ENCODE data around the gene SLC2A4. TPM values are rescaled to one million over a fixed set of nuclear protein-coding genes. Genes with fewer than 3 reads are reported as not detected.
A peak's percentile ranks its signal among the peaks of the same experiment; 100 is the strongest.
"Not testable (repeated sequence)": the region's sequence is repeated elsewhere in the genome, so short reads cannot be mapped to it uniquely, and the experiment has no call there.

The SLC2A4 gene
- total RNA-seq, 1 donor from 2014 or later: 146 TPM

DNA sequence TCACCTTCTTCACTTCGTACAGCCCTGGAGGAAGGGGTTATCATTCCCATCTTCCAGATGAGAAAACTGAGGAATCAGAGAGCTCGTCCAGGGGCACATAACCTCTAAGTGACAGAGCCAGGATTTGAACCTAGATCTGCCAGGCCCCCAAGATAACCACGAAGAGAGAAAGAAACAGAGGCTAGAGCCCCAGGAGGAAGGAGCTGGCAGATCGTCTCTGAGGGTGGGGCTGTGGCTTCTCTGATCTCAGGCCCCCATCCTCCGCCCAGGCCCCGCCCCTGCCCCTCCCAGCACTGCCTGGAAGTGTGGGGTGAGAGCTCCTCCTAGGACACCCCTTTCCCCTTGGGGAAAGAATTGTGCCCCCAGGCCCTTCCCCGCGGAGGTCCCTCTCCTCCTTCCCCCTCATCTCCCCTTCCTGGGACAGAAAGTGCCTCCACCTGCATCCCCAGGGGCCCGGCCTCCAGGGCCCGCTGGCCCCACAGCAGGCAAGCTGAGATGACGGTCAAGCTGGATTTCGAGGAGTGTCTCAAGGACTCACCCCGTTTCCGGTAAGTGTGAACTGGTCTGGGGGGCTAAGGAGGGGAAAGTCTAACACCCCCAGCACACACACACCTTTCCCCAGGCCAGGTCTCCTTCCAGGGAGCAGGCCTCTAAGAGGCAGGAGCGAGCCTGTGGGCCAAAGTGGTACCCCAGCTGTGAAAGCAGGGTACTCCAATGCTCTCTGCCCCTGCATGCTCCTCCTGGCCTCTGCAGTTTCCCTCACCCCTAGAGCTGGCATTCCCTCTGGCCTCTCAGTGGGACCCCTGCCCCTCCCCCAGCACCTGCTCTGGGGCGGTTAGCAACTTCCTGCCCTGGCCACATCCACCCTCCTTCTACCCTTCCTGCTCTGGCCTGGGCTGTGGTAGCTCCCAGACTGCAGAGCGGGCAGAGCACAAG lies 55.0 kb downstream of the SLC2A4 start, which contains the start of gene ACAP1:
Gene ACAP1 (plus strand): TSS at position 290 of the 936 bp plus-strand sequence. CDS start 206 bp downstream, at position 496.
- Histone ChIP-seq H3K27ac (replicated peaks) (no peak within 1 kb of the TSS), H3K4me3 (peak within 1 kb of the TSS; percentile 21), H3K9me3 (replicated peaks) (no peaks in the 10 kb centered on the region), H3K36me3 (no peaks in the 10 kb centered on the region), H3K4me1 (no peaks in the 10 kb centered on the region), H3K27me3 (ENCODE audit: low read depth) (peaks cover 82% of the 10 kb centered on the region)
- intact Hi-C loops (cut with micrococcal nuclease): no loop called here
- TF ChIP-seq, protein P1, sequence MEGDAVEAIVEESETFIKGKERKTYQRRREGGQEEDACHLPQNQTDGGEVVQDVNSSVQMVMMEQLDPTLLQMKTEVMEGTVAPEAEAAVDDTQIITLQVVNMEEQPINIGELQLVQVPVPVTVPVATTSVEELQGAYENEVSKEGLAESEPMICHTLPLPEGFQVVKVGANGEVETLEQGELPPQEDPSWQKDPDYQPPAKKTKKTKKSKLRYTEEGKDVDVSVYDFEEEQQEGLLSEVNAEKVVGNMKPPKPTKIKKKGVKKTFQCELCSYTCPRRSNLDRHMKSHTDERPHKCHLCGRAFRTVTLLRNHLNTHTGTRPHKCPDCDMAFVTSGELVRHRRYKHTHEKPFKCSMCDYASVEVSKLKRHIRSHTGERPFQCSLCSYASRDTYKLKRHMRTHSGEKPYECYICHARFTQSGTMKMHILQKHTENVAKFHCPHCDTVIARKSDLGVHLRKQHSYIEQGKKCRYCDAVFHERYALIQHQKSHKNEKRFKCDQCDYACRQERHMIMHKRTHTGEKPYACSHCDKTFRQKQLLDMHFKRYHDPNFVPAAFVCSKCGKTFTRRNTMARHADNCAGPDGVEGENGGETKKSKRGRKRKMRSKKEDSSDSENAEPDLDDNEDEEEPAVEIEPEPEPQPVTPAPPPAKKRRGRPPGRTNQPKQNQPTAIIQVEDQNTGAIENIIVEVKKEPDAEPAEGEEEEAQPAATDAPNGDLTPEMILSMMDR (IDR thresholded peaks at IDR 0.05; ENCODE audit: borderline replicate concordance): no peak
- DNase-seq: no peak

DNA sequence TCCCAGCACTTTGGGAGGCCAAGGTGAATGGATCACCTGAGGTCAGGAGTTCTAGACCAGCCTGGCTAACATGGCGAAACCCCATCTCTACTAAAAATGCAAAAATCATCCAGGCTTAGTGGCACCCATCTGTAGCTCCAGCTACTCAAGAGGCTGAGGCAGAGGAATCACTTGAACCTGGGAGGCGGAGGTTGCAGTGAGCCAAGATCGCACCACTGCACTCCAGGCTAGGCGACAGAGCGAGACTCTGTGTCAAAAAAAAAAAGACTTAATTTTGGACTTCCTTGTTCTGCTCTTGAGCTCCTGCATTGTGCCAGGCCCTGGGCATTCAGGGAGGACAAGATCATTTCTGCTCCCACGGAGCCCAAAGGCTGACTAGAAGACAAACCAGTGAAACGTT lies 56.1 kb downstream of the SLC2A4 start:
- peaks cover 87% of the 10 kb centered on the region for H3K27me3 ChIP-seq (ENCODE audit: low read depth)
- H3K9me3 ChIP-seq (replicated peaks); H3K27ac ChIP-seq (replicated peaks); H3K36me3 ChIP-seq; H3K4me3 ChIP-seq; intact Hi-C loops (cut with micrococcal nuclease); H3K4me1 ChIP-seq; DNase-seq: not testable (repeated sequence)

Other genes with a start within 250 kb of the SLC2A4 start
- gene SLC16A13, start 245.7 kb upstream of the SLC2A4 start, total RNA-seq: 1.4 TPM
- gene SLC16A11, start 237.6 kb upstream of the SLC2A4 start, total RNA-seq: 0.38 TPM
- 2.9 TPM for gene CLEC10A, start 201.5 kb upstream of the SLC2A4 start, total RNA-seq
- 0.22 TPM for gene ASGR2, start 166.9 kb upstream of the SLC2A4 start, total RNA-seq
- 0.14 TPM for gene ASGR1, start 102.3 kb upstream of the SLC2A4 start, total RNA-seq
- gene DLG4, start 61.9 kb upstream of the SLC2A4 start, total RNA-seq: 14.0 TPM
- gene ACADVL, start 61.8 kb upstream of the SLC2A4 start, total RNA-seq: 1,845 TPM
- 19.8 TPM for gene DVL2, start 47.2 kb upstream of the SLC2A4 start, total RNA-seq
- 22.0 TPM for gene PHF23, start 42.3 kb upstream of the SLC2A4 start, total RNA-seq
- gene GABARAP, start 39.3 kb upstream of the SLC2A4 start, total RNA-seq: 394 TPM
- 105 TPM for gene CTDNEP1, start 30.0 kb upstream of the SLC2A4 start, total RNA-seq
- 62.5 TPM for gene ELP5, start 29.5 kb upstream of the SLC2A4 start, total RNA-seq
- gene CLDN7, start 19.2 kb upstream of the SLC2A4 start, total RNA-seq: 1.6 TPM
- gene YBX2, start 12.9 kb downstream of the SLC2A4 start, total RNA-seq: 0.77 TPM
- 250 TPM for gene EIF5A, start 25.9 kb downstream of the SLC2A4 start, total RNA-seq
- 66.1 TPM for gene GPS2, start 33.6 kb downstream of the SLC2A4 start, total RNA-seq
- gene NEURL4, start 47.6 kb downstream of the SLC2A4 start, total RNA-seq: 31.9 TPM
- gene ACAP1, start 54.8 kb downstream of the SLC2A4 start, total RNA-seq: 13.4 TPM
- gene KCTD11, start 70.4 kb downstream of the SLC2A4 start, total RNA-seq: 3.9 TPM
- not detected for gene TMEM95, start 73.4 kb downstream of the SLC2A4 start, total RNA-seq
- gene TNK1, start 99.4 kb downstream of the SLC2A4 start, total RNA-seq: 1.8 TPM
- 20.1 TPM for gene PLSCR3, start 112.8 kb downstream of the SLC2A4 start, total RNA-seq
- gene TMEM256, start 122.4 kb downstream of the SLC2A4 start, total RNA-seq: 67.8 TPM
- gene NLGN2, start 126.1 kb downstream of the SLC2A4 start, total RNA-seq: 9.3 TPM
- not detected for gene SPEM1, start 138.6 kb downstream of the SLC2A4 start, total RNA-seq
- gene SPEM2, start 143.9 kb downstream of the SLC2A4 start, total RNA-seq: not detected
- not detected for gene SPEM3, start 147.1 kb downstream of the SLC2A4 start, total RNA-seq
- gene TMEM102, start 153.7 kb downstream of the SLC2A4 start, total RNA-seq: 2.7 TPM
- gene FGF11, start 157.8 kb downstream of the SLC2A4 start, total RNA-seq: 6.5 TPM
- 8.7 TPM for gene CHRNB1, start 163.3 kb downstream of the SLC2A4 start, total RNA-seq
- 63.4 TPM for gene ZBTB4, start 197.9 kb downstream of the SLC2A4 start, total RNA-seq
- gene SLC35G6, start 199.7 kb downstream of the SLC2A4 start, total RNA-seq: not detected
- gene POLR2A, start 202.6 kb downstream of the SLC2A4 start, total RNA-seq: 38.7 TPM

Data from left ventricle myocardium inferior (tissue), 1 donor.